ENCODE data around the gene SAMD10. TPM values are rescaled to one million over a fixed set of nuclear protein-coding genes. Genes with fewer than 3 reads are reported as not detected.
A peak's percentile ranks its signal among the peaks of the same experiment; 100 is the strongest.

The SAMD10 gene
- total RNA-seq, 1 experiment from 2014 or later: 5.7 TPM

- Histone ChIP-seq H2BK5ac (ENCODE audit: insufficient read length, low read length) (no peak overlapping the region), H2AFZ (ENCODE audit: low read length) (no peak overlapping the region), H3K23me2 (ENCODE audit: insufficient read length, low read depth, low read length, poor library complexity, severe bottlenecking) (peaks cover 13% of the 10 kb centered on the region), H3K4ac (ENCODE audit: low read depth, low read length) (no peak overlapping the region), H2BK15ac (ENCODE audit: low read depth, low read length) (no peak overlapping the region), H3K4me1 (ENCODE audit: insufficient read depth, low read length) (no peaks in the 10 kb centered on the region), H2BK120ac (ENCODE audit: low read depth, low read length, poor library complexity, severe bottlenecking) (no peak overlapping the region), H3K56ac (ENCODE audit: insufficient read length, low read depth, low read length) (no peak overlapping the region), H2BK12ac (ENCODE audit: insufficient read length, low read depth, low read length) (no peak overlapping the region), H3T11ph (ENCODE audit: low read length) (no peak overlapping the region), H3K27ac (ENCODE audit: insufficient read length, low read depth, low read length) (no peak overlapping the region), H3K79me2 (ENCODE audit: insufficient read depth, low read length) (0 out of 2 replicates have a peak, but pooled peaks cover 2% of the 10 kb centered on the region), H3K18ac (ENCODE audit: insufficient read length, low read depth, low read length) (no peak overlapping the region), H4K20me1 (ENCODE audit: control insufficient read depth, insufficient read depth, insufficient read length) (no peaks in the 10 kb centered on the region), H4K5ac (ENCODE audit: insufficient read length, low read depth, low read length) (no peak overlapping the region), H3K9ac (ENCODE audit: extremely low read depth, insufficient read length, low read length) (no peak overlapping the region), H3K14ac (ENCODE audit: insufficient read depth, low read length) (no peak overlapping the region), H3K79me1 (ENCODE audit: insufficient read depth, low read depth, low read length, poor library complexity, severe bottlenecking) (no peaks in the 10 kb centered on the region), H3K23ac (ENCODE audit: insufficient read length, low read depth, low read length) (no peak overlapping the region), H2AK5ac (ENCODE audit: insufficient read length, low read length) (no peak overlapping the region), H4K91ac (ENCODE audit: insufficient read length, low read depth, low read length) (no peak overlapping the region), H4K8ac (replicated peaks; ENCODE audit: insufficient read length, low read depth, low read length) (no peak overlapping the region), H3K4me2 (ENCODE audit: insufficient read depth, insufficient read length, low read length) (no peak overlapping the region), H3K27me3 (ENCODE audit: insufficient read depth, low read length) (no peaks in the 10 kb centered on the region), H3K9me3 (ENCODE audit: control insufficient read depth, low read depth, low read length) (no peaks in the 10 kb centered on the region), H2BK20ac (ENCODE audit: low read depth, low read length, poor library complexity, severe bottlenecking) (no peak overlapping the region)
- Mint-ChIP-seq H3K9me3 (no peaks in the 10 kb centered on the region), H3K27ac (no peak overlapping the region), H3K4me3 (no peak overlapping the region), H3K27me3 (ENCODE audit: low read depth) (no peaks in the 10 kb centered on the region), H3K36me3 (ENCODE audit: insufficient read depth in 1 of 3, low read depth in 3 of 3) (peaks cover 0 to 26% (median 23%) of the 10 kb centered on the region in 3 experiments; a peak in 6 of 7 replicates), H3K4me1 (peaks cover 3 to 9% of the 10 kb centered on the region in 2 experiments)
- TF ChIP-seq CTCF (conservative IDR thresholded peaks at IDR 0.05): no peak
- DNase-seq: peak; percentile 74
- WGBS (ENCODE audit: extremely low coverage, insufficient read length, low lambda C conversion rate): no CpG with 5 or more reads among the region's 23 CpGs
These were observed 39.4 kb downstream of the SAMD10 start for GRCh38 chr20:63940071-63940471.

All from H9 (cell line).